Panc1 (cell line): ENCODE data around the gene CMPK1. TPM values are rescaled to one million over a fixed set of nuclear protein-coding genes. Genes with fewer than 3 reads are reported as not detected.

ENCODE experiments used
- ATAC-seq: fragments of 200-7000 bp; cut with Tn5 transposase; 2 replicates; pipeline ENCODE4 v1.9.1; 2020; ENCODE audit warnings: mild to moderate bottlenecking, moderate library complexity
- BruUV-seq: library from RNA; stranded (reverse); fragments of 400-500 nt; replicated peaks from 2 replicates; lab custom pipeline; 2021; lab: Mats Ljungman, UMichigan
- CTCF ChIA-PET: fragments of 300-600 bp; sonication (Branson Sonifier 250); formaldehyde crosslinking; loops from one replicate; lab custom pipeline; 2022; ENCODE audit warnings: antibody characterized with exemption; lab: Charles Lee
- POLR2A ChIA-PET: fragments of 300-600 bp; sonication (Branson Sonifier 250); formaldehyde crosslinking; loops from one replicate; lab custom pipeline; 2022; ENCODE audit warnings: antibody characterized with exemption; lab: Charles Lee
- DNase-seq: peaks from one replicate; pipeline ENCODE4 v3.0.0-alpha.2; 2010; ENCODE audit warnings: low read depth, low spot score
- H3K27ac ChIP-seq: 2 replicates; pipeline ENCODE4 v1.5.1; 2011; ENCODE audit warnings: mild to moderate bottlenecking, low read length, inconsistent platforms
- H3K27me3 ChIP-seq: fragments of 200-500 bp; sonication (Bioruptor generic); 2 replicates; pipeline ENCODE4 v1.6.0; 2014; ENCODE audit warnings: low read length, inconsistent platforms; ENCODE audit not compliant: control insufficient read depth, insufficient read depth
- H3K36me3 ChIP-seq: fragments of 200-500 bp; sonication (Bioruptor generic); 2 replicates; pipeline ENCODE4 v1.5.1; 2014; ENCODE audit warnings: inconsistent platforms, mild to moderate bottlenecking, low read length, moderate library complexity; ENCODE audit not compliant: control insufficient read depth, insufficient read depth
- H3K4me1 ChIP-seq: 2 replicates; pipeline ENCODE4 v1.5.1; 2011; ENCODE audit warnings: inconsistent platforms, mild to moderate bottlenecking, low read length, moderate library complexity; ENCODE audit not compliant: control insufficient read depth, insufficient read depth
- H3K4me3 ChIP-seq, 2 experiments: 2 replicates each; pipeline ENCODE4 v1.5.1; 2011 to 2012; ENCODE audit warnings: low read depth in 2 of 2, low read length in 2 of 2, mild to moderate bottlenecking in 2 of 2, inconsistent platforms in 1 of 2, moderate library complexity in 1 of 2
- H3K9me3 ChIP-seq: fragments of 200-500 bp; sonication (Bioruptor generic); 2 replicates; pipeline ENCODE4 v1.5.1; 2014; ENCODE audit warnings: low read depth, mild to moderate bottlenecking, inconsistent platforms, low read length, moderate library complexity; ENCODE audit not compliant: control insufficient read depth, insufficient read depth
- CTCF ChIP-seq: fragments of 450-650 bp; IDR thresholded peaks from 2 replicates; pipeline ENCODE4 v1.5.1; 2017; ENCODE audit warnings: mild to moderate bottlenecking
- POLR2AphosphoS5 ChIP-seq: IDR thresholded peaks from 2 replicates; pipeline ENCODE4 v1.6.1; 2012; ENCODE audit warnings: mild to moderate bottlenecking, low read depth, low read length, moderate library complexity
- REST ChIP-seq, 2 experiments: IDR thresholded peaks; 2 replicates each; pipeline ENCODE4 v1.6.1; 2011 to 2012; ENCODE audit warnings: low read depth in 2 of 2, control low read depth in 1 of 2, low read length in 1 of 2, mild to moderate bottlenecking in 1 of 2, moderate library complexity in 1 of 2; ENCODE audit not compliant: insufficient read depth in 1 of 2
- SIN3A ChIP-seq: IDR thresholded peaks from 2 replicates; pipeline ENCODE4 v1.6.1; 2012; ENCODE audit warnings: low read depth, mild to moderate bottlenecking, low read length, moderate library complexity, borderline replicate concordance; ENCODE audit not compliant: insufficient read depth
- TCF7L2 ChIP-seq: IDR thresholded peaks from 2 replicates; pipeline ENCODE4 v1.6.1; 2011; ENCODE audit warnings: mild to moderate bottlenecking, low read depth, low read length, inconsistent platforms
- in situ Hi-C: cut with HindIII; loops from 2 replicates; pipeline ENCODE4 v1.10.0; 2016; ENCODE audit warnings: low sequenced_read_pairs, low pct_unique_long_range_greater_than_20kb
- intact Hi-C: fragments of 100-400 bp; cut with micrococcal nuclease; formaldehyde crosslinking; loops from one replicate; pipeline ENCODE4 v1.10.0; 2022; ENCODE audit not compliant: unreplicated experiment
- total RNA-seq: library from RNA; stranded (reverse); gene quantifications from one replicate; pipeline ENCODE4 v1.2.1, GENCODE V29; 2021; ENCODE audit not compliant: unreplicated experiment

The CMPK1 gene
- total RNA-seq, 1 experiment from 2014 or later: 85.1 TPM

GRCh38 chr1:47333922-47334764 is 553 bp downstream of the CMPK1 start:
- H3K27ac ChIP-seq: peak overlapping the region; percentile 99
- no peaks in the 10 kb centered on the region for H3K36me3 ChIP-seq
- intact Hi-C loops: no loop called here
- CTCF ChIA-PET: interaction anchor here (0.9 kb wide), 1 partner anchor 11 kb away, joined by 5 read pairs; no protein-coding TSS in a partner anchor
- no peaks in the 10 kb centered on the region for H3K9me3 ChIP-seq
- POLR2A ChIA-PET: interaction anchor here (0.7 to 1.6 kb wide), 3 partner anchors 10 to 20 kb away, joined by 3 to 7 read pairs (median 3); partner anchors contain the start of gene STIL
- no TSS peak for BruUV-seq
- H3K27me3 ChIP-seq: no peaks in the 10 kb centered on the region
- in situ Hi-C loops: no loop called here
- DNase-seq (peak; percentile 62), ATAC-seq (peak; percentile 95)
- H3K4me1 ChIP-seq: peaks cover 10% of the 10 kb centered on the region; the same call in 1 of the 2 replicates
- TF ChIP-seq REST (IDR thresholded peaks at IDR 0.05; ENCODE audit: insufficient read depth in 1 of 2, low read depth in 2 of 2, low read length in 1 of 2): no peak
- TF ChIP-seq POLR2AphosphoS5: peak; percentile 13; the same call in 1 of the 2 replicates
- 0 out of 2 replicates have a peak, but pooled peaks have one; percentile 4 for TF ChIP-seq SIN3A
- peak; percentile 70 for TF ChIP-seq CTCF
- peak; percentile 82 for TF ChIP-seq TCF7L2
- H3K4me3 ChIP-seq: peak overlapping the region; percentile 87

GRCh38 chr1:47334765-47335435 is 1.3 kb downstream of the CMPK1 start:
- ATAC-seq: no peak
- DNase-seq: no peak
- peak overlapping the region; percentile 87 for H3K4me3 ChIP-seq
- no peaks in the 10 kb centered on the region for H3K36me3 ChIP-seq
- in situ Hi-C loops: no loop called here
- intact Hi-C loops: no loop called here
- TSS peak; percentile 88 for BruUV-seq
- H3K27ac ChIP-seq: peak overlapping the region; percentile 99
- no peaks in the 10 kb centered on the region for H3K9me3 ChIP-seq
- ChIA-PET POLR2A (interaction anchor here (0.8 kb wide), 1 partner anchor 11 kb away, joined by 3 read pairs; no protein-coding TSS in a partner anchor), CTCF (no interaction called here)
- H3K4me1 ChIP-seq: peaks cover 10% of the 10 kb centered on the region; the same call in 1 of the 2 replicates
- H3K27me3 ChIP-seq: no peaks in the 10 kb centered on the region
- TF ChIP-seq REST (IDR thresholded peaks at IDR 0.05; ENCODE audit: insufficient read depth in 1 of 2, low read depth in 2 of 2, low read length in 1 of 2) (no peak), CTCF (no peak), SIN3A (no peak), TCF7L2 (no peak)
